Right hindlimb (tissue), 1 donor: ENCODE measurements around the gene HGS.
"Not testable (repeated sequence)": the region's sequence is repeated elsewhere in the genome, so short reads cannot be mapped to it uniquely, and the experiment has no call there.

ENCODE experiments used
- DNase-seq: peaks from one replicate; pipeline ENCODE4 v3.0.0-alpha.2; 2018

HGS gene

GRCh38 chr17:81656118-81656743 is 27.6 kb upstream of the HGS start, which contains the start of gene PDE6G:
TSS of gene PDE6G (minus strand) at chr17:81656542. CDS start at chr17:81653305, 3,237 bp downstream.
- peak; percentile 12 for DNase-seq

GRCh38 chr17:81656835-81657234 is 27.0 kb upstream of the HGS start:
- DNase-seq: peak; percentile 17

- no peak for DNase-seq
Measured at GRCh38 chr17:81659038-81659437, 24.8 kb upstream of the HGS start.

- no peak for DNase-seq
Measured at GRCh38 chr17:81660441-81660840, 23.4 kb upstream of the HGS start.

GRCh38 chr17:81662002-81662401 is 21.8 kb upstream of the HGS start:
- DNase-seq: no peak

GRCh38 chr17:81664051-81664470 is 19.8 kb upstream of the HGS start:
- no peak for DNase-seq

GRCh38 chr17:81665205-81666091 is 18.4 kb upstream of the HGS start:
- DNase-seq: no peak

- no peak for DNase-seq
Measured at GRCh38 chr17:81666092-81666341, 17.8 kb upstream of the HGS start.

GRCh38 chr17:81666342-81667191 is 17.2 kb upstream of the HGS start, which contains the start of the genes CCDC137 and OXLD1:
TSS of gene CCDC137 (plus strand) at chr17:81666737. CDS start at chr17:81666767, 30 bp downstream.
TSS of gene OXLD1 (minus strand) at chr17:81666605. CDS start at chr17:81666577, 28 bp downstream.
- DNase-seq: peak; percentile 97

GRCh38 chr17:81667754-81668153 is 16.1 kb upstream of the HGS start:
- no peak for DNase-seq

- no peak for DNase-seq
Measured at GRCh38 chr17:81672504-81672903, 11.3 kb upstream of the HGS start.

GRCh38 chr17:81672954-81673353 is 10.9 kb upstream of the HGS start:
- no peak for DNase-seq

- no peak for DNase-seq
Measured at GRCh38 chr17:81673561-81674258, 10.1 kb upstream of the HGS start.

- DNase-seq: not testable (repeated sequence)
Measured at GRCh38 chr17:81675515-81676221, 8.1 kb upstream of the HGS start.

- DNase-seq: no peak
Measured at GRCh38 chr17:81676906-81677305, 6.9 kb upstream of the HGS start.

- no peak for DNase-seq
Measured at GRCh38 chr17:81680150-81680549, 3.7 kb upstream of the HGS start.

- DNase-seq: no peak
Measured at GRCh38 chr17:81681672-81682071, 2.1 kb upstream of the HGS start.

- DNase-seq: no peak
Measured at GRCh38 chr17:81682565-81683207, 1.1 kb upstream of the HGS start.

- no peak for DNase-seq
Measured at GRCh38 chr17:81683208-81683583, 615 bp upstream of the HGS start.

- no peak for DNase-seq
Measured at GRCh38 chr17:81684442-81684911, 666 bp downstream of the HGS start.

- no peak for DNase-seq
Measured at GRCh38 chr17:81685108-81685507, 1.3 kb downstream of the HGS start.
